ENCODE measurements around the gene ZBTB20.

Gene ZBTB20

GRCh38 chr3:114664006-114664405 is 483.1 kb downstream of the ZBTB20 start:
- Histone ChIP-seq H3K9ac (ENCODE audit: low read depth, low read length) (no peak overlapping the region), H3K36me3 (ENCODE audit: control insufficient read depth, insufficient read depth, low read length) (no peaks in the 10 kb centered on the region), H3K4me1 (ENCODE audit: control insufficient read depth, insufficient read depth, low read length) (peaks cover 5% of the 10 kb centered on the region), H3K9me3 (ENCODE audit: control insufficient read depth, insufficient read depth, low read length) (no peaks in the 10 kb centered on the region), H3K4me3 (ENCODE audit: low read depth, low read length) (no peak overlapping the region), H3K27me3 (ENCODE audit: control insufficient read depth, insufficient read depth, low read length) (no peaks in the 10 kb centered on the region)

DNA sequence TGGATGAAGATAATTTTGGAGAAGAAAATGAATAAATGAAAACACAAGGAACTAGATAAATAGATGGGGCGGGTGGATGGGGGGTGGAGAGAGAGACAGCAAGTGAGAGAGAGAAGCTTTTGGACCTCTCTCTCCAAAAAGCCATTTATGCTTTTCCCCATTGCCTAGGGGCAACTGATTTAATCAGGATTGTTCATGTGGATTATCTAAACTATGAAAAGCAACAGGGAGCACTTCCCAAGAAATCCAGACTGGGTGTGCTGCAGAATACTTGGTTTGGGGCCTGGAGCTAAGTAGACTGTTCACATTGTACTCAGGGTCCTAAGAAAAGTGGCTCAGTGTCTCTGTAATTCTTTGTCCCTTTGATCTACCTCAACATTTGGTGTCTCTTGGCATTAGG is 486.3 kb downstream of the ZBTB20 start:
- Histone ChIP-seq H3K9ac (ENCODE audit: low read depth, low read length) (no peak overlapping the region), H3K36me3 (ENCODE audit: control insufficient read depth, insufficient read depth, low read length) (no peaks in the 10 kb centered on the region), H3K4me3 (ENCODE audit: low read depth, low read length) (no peak overlapping the region), H3K4me1 (ENCODE audit: control insufficient read depth, insufficient read depth, low read length) (no peaks in the 10 kb centered on the region), H3K9me3 (ENCODE audit: control insufficient read depth, insufficient read depth, low read length) (no peaks in the 10 kb centered on the region), H3K27me3 (ENCODE audit: control insufficient read depth, insufficient read depth, low read length) (no peaks in the 10 kb centered on the region)

DNA sequence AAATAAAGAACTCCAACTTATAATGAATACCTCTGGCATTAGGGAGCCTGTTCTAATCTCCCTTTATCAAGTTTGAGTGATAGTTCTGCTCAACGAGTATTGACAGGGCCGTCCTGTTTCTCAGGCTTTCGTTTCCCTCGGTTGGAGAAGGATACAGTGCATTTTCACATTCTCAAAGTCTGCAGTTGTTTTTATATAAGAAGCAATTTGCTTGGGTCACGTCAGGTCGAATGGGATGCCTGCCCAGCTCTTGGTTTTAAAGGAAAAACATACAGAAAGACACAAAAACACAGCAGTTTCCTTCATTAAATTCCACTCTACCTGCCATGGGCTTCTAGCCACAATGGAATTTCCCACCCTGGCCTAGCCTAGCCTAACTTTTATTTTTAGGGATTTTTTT is 487.0 kb downstream of the ZBTB20 start:
- no peak overlapping the region for H3K9ac ChIP-seq (ENCODE audit: low read depth, low read length)
- H3K9me3 ChIP-seq (ENCODE audit: control insufficient read depth, insufficient read depth, low read length) = no peaks in the 10 kb centered on the region
- H3K36me3 ChIP-seq (ENCODE audit: control insufficient read depth, insufficient read depth, low read length) = no peaks in the 10 kb centered on the region
- no peak overlapping the region for H3K4me3 ChIP-seq (ENCODE audit: low read depth, low read length)
- no peaks in the 10 kb centered on the region for H3K4me1 ChIP-seq (ENCODE audit: control insufficient read depth, insufficient read depth, low read length)
- no peaks in the 10 kb centered on the region for H3K27me3 ChIP-seq (ENCODE audit: control insufficient read depth, insufficient read depth, low read length)

- no peak overlapping the region for H3K9ac ChIP-seq (ENCODE audit: low read depth, low read length)
- no peaks in the 10 kb centered on the region for H3K36me3 ChIP-seq (ENCODE audit: control insufficient read depth, insufficient read depth, low read length)
- no peak overlapping the region for H3K4me3 ChIP-seq (ENCODE audit: low read depth, low read length)
- no peaks in the 10 kb centered on the region for H3K4me1 ChIP-seq (ENCODE audit: control insufficient read depth, insufficient read depth, low read length)
- H3K9me3 ChIP-seq (ENCODE audit: control insufficient read depth, insufficient read depth, low read length) = no peaks in the 10 kb centered on the region
- H3K27me3 ChIP-seq (ENCODE audit: control insufficient read depth, insufficient read depth, low read length) = no peaks in the 10 kb centered on the region
Observed at GRCh38 chr3:114659109-114660061, 487.7 kb downstream of the ZBTB20 start.

GRCh38 chr3:114651555-114651954 is 495.5 kb downstream of the ZBTB20 start:
- no peaks in the 10 kb centered on the region for H3K4me1 ChIP-seq (ENCODE audit: control insufficient read depth, insufficient read depth, low read length)
- H3K9me3 ChIP-seq (ENCODE audit: control insufficient read depth, insufficient read depth, low read length) = no peaks in the 10 kb centered on the region
- H3K9ac ChIP-seq (ENCODE audit: low read depth, low read length) = no peak overlapping the region
- H3K36me3 ChIP-seq (ENCODE audit: control insufficient read depth, insufficient read depth, low read length) = no peaks in the 10 kb centered on the region
- H3K4me3 ChIP-seq (ENCODE audit: low read depth, low read length) = no peak overlapping the region
- H3K27me3 ChIP-seq (ENCODE audit: control insufficient read depth, insufficient read depth, low read length) = no peaks in the 10 kb centered on the region

DNA sequence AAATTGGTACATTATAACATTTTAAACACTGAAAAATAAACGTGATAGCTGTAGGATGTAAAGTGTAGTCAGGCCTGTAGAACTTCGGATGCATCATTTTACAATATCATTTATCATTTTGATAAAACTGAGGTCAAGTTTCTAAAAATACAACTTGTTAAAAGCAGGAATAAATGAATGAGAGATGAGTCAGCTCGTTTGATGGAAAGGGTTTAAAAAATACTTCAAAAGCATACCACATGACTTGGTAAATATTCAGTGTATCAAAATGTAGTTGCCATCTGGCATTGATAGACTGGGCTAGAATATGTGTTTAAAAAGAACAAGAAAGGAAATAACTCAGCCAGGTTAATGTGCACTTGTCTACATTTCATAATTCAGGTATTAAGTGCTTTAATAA is 496.3 kb downstream of the ZBTB20 start:
- H3K9me3 ChIP-seq (ENCODE audit: control insufficient read depth, insufficient read depth, low read length) = no peaks in the 10 kb centered on the region
- H3K4me1 ChIP-seq (ENCODE audit: control insufficient read depth, insufficient read depth, low read length) = no peaks in the 10 kb centered on the region
- H3K9ac ChIP-seq (ENCODE audit: low read depth, low read length) = no peak overlapping the region
- H3K4me3 ChIP-seq (ENCODE audit: low read depth, low read length) = no peak overlapping the region
- H3K27me3 ChIP-seq (ENCODE audit: control insufficient read depth, insufficient read depth, low read length) = no peaks in the 10 kb centered on the region
- H3K36me3 ChIP-seq (ENCODE audit: control insufficient read depth, insufficient read depth, low read length) = no peaks in the 10 kb centered on the region

DNA sequence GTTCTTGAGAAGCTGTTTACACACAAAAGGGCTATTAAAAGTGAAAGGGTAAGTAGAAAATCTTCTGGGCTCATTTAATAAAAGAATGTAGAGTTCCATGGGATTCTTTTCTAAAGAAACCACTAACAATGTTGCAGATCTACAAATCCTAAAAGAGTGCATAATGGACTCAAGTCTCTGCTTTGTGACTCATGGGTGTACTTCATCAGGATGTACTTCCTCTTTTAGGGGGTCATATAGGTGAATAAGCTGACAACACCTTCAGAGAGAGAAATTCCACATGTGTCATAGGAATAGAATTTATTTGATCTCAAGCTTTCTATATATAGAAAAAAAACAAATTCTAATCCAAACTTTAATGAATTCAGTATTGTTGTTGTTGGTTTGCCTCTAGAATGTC is 497.8 kb downstream of the ZBTB20 start:
- H3K9ac ChIP-seq (ENCODE audit: low read depth, low read length) = no peak overlapping the region
- H3K27me3 ChIP-seq (ENCODE audit: control insufficient read depth, insufficient read depth, low read length) = no peaks in the 10 kb centered on the region
- H3K9me3 ChIP-seq (ENCODE audit: control insufficient read depth, insufficient read depth, low read length) = no peaks in the 10 kb centered on the region
- H3K36me3 ChIP-seq (ENCODE audit: control insufficient read depth, insufficient read depth, low read length) = no peaks in the 10 kb centered on the region
- no peak overlapping the region for H3K4me3 ChIP-seq (ENCODE audit: low read depth, low read length)
- H3K4me1 ChIP-seq (ENCODE audit: control insufficient read depth, insufficient read depth, low read length) = no peaks in the 10 kb centered on the region

GRCh38 chr3:114646526-114646925 is 500.6 kb downstream of the ZBTB20 start:
- Histone ChIP-seq H3K27me3 (ENCODE audit: control insufficient read depth, insufficient read depth, low read length) (no peaks in the 10 kb centered on the region), H3K4me3 (ENCODE audit: low read depth, low read length) (no peak overlapping the region), H3K9me3 (ENCODE audit: control insufficient read depth, insufficient read depth, low read length) (no peaks in the 10 kb centered on the region), H3K4me1 (ENCODE audit: control insufficient read depth, insufficient read depth, low read length) (no peaks in the 10 kb centered on the region), H3K36me3 (ENCODE audit: control insufficient read depth, insufficient read depth, low read length) (no peaks in the 10 kb centered on the region), H3K9ac (ENCODE audit: low read depth, low read length) (no peak overlapping the region)

GRCh38 chr3:114645392-114645791 is 501.7 kb downstream of the ZBTB20 start:
- Histone ChIP-seq H3K9me3 (ENCODE audit: control insufficient read depth, insufficient read depth, low read length) (no peaks in the 10 kb centered on the region), H3K4me3 (ENCODE audit: low read depth, low read length) (no peak overlapping the region), H3K36me3 (ENCODE audit: control insufficient read depth, insufficient read depth, low read length) (no peaks in the 10 kb centered on the region), H3K4me1 (ENCODE audit: control insufficient read depth, insufficient read depth, low read length) (no peaks in the 10 kb centered on the region), H3K9ac (ENCODE audit: low read depth, low read length) (no peak overlapping the region), H3K27me3 (ENCODE audit: control insufficient read depth, insufficient read depth, low read length) (no peaks in the 10 kb centered on the region)

GRCh38 chr3:114644367-114644766 is 502.7 kb downstream of the ZBTB20 start:
- Histone ChIP-seq H3K4me3 (ENCODE audit: low read depth, low read length) (no peak overlapping the region), H3K4me1 (ENCODE audit: control insufficient read depth, insufficient read depth, low read length) (no peaks in the 10 kb centered on the region), H3K36me3 (ENCODE audit: control insufficient read depth, insufficient read depth, low read length) (no peaks in the 10 kb centered on the region), H3K9me3 (ENCODE audit: control insufficient read depth, insufficient read depth, low read length) (no peaks in the 10 kb centered on the region), H3K9ac (ENCODE audit: low read depth, low read length) (no peak overlapping the region), H3K27me3 (ENCODE audit: control insufficient read depth, insufficient read depth, low read length) (no peaks in the 10 kb centered on the region)

DNA sequence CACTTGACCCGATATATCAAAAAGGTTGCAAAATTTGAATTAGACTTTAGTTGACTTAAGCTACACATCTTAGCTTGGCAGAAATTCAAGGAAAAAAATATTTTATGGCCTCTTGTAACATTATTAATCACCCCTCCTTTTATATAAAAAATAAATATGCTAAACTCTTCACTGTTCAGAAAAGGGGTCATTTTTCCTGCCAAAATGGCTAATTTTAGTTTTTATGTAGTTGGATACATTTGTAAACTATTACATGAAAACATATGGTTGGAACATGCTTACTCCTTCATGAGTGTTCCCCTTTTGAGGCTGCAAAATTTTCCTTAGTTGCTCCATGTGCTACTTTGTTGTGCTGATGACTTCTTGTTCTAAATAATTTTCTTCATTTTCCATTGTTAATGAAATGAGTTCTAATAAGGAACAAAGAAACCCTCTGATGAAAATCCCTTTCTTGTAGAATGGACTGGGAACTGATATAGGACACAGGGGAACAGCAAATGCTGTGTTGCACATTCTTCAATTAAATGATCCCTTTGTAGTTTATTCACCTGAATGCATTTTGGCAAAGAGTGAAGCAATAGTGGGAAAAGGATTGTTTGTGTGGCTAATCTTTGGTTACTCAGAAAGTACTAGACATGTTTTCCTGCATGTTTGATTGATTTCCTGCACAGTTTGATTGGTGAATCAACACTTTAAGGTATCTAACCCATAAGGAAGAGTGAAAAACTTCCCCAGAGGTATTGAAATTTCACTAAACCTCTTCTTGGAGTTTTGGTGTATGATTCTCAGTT is 503.9 kb downstream of the ZBTB20 start:
- no peaks in the 10 kb centered on the region for H3K9me3 ChIP-seq (ENCODE audit: control insufficient read depth, insufficient read depth, low read length)
- no peaks in the 10 kb centered on the region for H3K36me3 ChIP-seq (ENCODE audit: control insufficient read depth, insufficient read depth, low read length)
- no peaks in the 10 kb centered on the region for H3K27me3 ChIP-seq (ENCODE audit: control insufficient read depth, insufficient read depth, low read length)
- peaks cover 2% of the 10 kb centered on the region for H3K4me1 ChIP-seq (ENCODE audit: control insufficient read depth, insufficient read depth, low read length)
- H3K4me3 ChIP-seq (ENCODE audit: low read depth, low read length) = no peak overlapping the region
- no peak overlapping the region for H3K9ac ChIP-seq (ENCODE audit: low read depth, low read length)

- H3K9me3 ChIP-seq (ENCODE audit: control insufficient read depth, insufficient read depth, low read length) = no peaks in the 10 kb centered on the region
- H3K27me3 ChIP-seq (ENCODE audit: control insufficient read depth, insufficient read depth, low read length) = no peaks in the 10 kb centered on the region
- H3K9ac ChIP-seq (ENCODE audit: low read depth, low read length) = no peak overlapping the region
- H3K4me3 ChIP-seq (ENCODE audit: low read depth, low read length) = no peak overlapping the region
- peaks cover 2% of the 10 kb centered on the region for H3K4me1 ChIP-seq (ENCODE audit: control insufficient read depth, insufficient read depth, low read length)
- H3K36me3 ChIP-seq (ENCODE audit: control insufficient read depth, insufficient read depth, low read length) = no peaks in the 10 kb centered on the region
Observed at GRCh38 chr3:114640126-114640525, 507.0 kb downstream of the ZBTB20 start.

All from iPS-15b (cell line).